ENCODE measurements around the gene MACROD2.
A peak's percentile ranks its signal among the peaks of the same experiment; 100 is the strongest.
"Not testable (repeated sequence)": the region's sequence is repeated elsewhere in the genome, so short reads cannot be mapped to it uniquely, and the experiment has no call there.

MACROD2 gene

DNA sequence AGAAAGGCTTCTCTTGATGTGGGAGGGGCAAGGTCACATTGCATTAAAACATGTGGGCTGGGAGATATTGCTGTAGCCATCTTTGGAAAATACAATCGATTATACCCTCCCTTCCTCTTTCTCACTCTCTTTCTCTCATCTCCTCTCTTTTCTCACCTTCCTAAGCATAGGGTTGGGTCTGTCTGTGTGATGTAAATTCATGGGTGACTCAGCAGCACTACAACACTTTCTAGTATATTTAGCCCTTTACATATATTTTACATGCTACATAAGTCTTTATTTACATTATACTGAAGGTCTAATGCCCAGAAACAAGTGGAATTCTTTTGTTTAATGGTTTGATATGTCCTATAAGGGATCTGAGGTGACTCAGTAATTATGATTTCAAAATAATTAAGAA, 976.9 kb downstream of the MACROD2 start:
- FAIRE-seq (no peak), DNase-seq (ENCODE audit: low spot score) (no peak)

DNA sequence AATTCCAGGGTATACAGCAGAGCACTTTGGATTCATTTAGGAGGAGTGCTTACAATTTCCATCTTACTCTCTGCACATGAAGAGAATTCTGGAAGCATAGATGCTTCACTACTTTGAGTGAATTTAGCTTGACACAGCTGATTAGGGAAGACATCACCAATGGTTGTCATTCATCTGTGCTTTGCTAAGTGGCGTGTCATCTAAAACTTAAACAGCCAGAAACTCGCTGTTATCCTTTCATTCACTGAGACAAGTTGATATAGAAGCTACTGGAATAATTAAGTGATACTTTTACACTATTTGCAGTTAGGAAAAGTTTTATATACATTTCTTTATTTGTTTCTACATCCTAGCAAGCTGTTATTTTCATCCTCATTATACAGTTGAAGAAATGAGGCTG, 977.4 kb downstream of the MACROD2 start:
- no peak for FAIRE-seq
- DNase-seq (ENCODE audit: low spot score): no peak

DNA sequence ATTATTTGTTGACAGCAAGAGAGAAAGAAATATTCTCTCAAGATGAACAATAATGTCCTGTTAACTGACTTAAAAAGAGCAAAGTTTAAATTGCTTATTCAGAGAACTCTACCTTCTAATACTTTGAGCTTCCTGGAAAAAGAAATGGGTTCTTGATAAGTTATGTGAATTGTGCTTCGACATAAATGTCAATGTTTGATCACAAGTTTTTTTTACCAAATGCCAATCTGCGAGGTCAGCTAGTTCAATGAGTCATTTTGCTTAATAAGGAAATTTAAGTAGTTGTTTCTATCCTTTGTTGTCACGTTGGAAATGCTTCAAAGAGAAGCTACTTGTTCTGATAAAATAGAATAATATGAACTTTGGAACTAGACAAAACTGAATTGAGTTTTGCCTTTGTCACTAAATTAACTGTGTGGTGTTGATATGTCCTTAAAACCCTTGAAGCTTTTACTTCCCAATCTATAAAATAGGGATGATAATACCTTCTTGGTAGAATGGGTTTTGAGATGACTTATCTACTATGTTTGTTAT, 984.2 kb downstream of the MACROD2 start:
- FAIRE-seq: no peak
- no peak for DNase-seq (ENCODE audit: low spot score)

DNA sequence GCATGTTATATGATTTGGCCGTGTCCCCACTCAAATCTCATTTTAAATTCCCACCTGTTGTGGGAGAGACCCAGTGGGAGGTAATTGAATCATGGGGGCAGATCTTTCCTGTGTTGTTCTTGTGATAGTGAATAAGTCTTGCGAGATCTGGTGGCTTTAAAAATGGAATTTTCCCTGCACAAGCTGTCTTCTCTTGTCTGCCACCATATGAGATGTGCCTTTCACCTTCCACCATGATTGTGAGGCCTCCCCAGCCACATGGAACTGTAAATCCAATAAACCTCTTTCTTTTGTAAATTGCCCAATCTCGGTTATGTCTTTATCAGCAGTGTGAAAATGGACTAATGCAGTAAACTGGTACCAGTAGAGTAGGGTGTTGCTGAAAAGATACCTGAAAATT, 986.2 kb downstream of the MACROD2 start:
- FAIRE-seq; DNase-seq (ENCODE audit: low spot score): not testable (repeated sequence)

DNA sequence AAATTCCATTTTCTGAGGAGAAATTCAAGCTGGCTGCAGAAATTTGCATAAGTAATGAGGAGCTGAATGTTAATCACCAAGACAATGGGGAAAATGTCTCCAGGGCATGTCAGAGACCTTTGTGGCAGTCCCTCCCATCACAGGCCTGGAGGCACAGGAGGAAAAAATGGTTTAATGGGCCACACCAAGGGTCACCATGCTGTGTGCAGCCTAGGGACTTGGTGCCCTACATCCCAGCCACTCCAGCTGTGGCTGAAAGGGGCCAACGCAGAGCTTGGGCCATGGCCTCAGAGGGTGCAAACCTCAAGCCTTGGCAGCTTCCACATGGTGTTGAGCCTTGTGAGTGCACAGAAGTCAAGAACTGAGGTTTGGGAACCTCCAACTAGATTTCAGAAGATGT, 987.0 kb downstream of the MACROD2 start:
- not testable (repeated sequence) for FAIRE-seq; DNase-seq (ENCODE audit: low spot score)

DNA sequence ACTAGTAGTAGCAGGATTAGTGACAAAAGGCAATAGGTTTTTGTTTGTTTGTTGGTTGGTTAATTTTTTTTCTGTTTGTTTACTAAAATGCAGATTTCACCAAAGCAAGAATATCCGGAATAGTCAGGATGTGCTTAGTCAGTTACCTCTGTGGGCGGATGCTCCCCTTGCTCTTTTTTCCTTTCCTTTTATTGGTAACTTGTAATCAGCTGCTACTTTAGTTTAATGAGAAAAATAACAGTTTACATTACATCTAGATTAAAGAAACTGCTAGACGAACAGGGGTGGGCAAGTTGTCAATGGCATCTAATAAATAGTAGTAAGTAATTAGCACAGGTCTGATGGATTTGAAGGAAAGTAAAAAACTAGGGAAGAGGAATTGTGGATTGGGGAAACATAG, 989.0 kb downstream of the MACROD2 start:
- DNase-seq (ENCODE audit: low spot score) (no peak), FAIRE-seq (no peak)

DNA sequence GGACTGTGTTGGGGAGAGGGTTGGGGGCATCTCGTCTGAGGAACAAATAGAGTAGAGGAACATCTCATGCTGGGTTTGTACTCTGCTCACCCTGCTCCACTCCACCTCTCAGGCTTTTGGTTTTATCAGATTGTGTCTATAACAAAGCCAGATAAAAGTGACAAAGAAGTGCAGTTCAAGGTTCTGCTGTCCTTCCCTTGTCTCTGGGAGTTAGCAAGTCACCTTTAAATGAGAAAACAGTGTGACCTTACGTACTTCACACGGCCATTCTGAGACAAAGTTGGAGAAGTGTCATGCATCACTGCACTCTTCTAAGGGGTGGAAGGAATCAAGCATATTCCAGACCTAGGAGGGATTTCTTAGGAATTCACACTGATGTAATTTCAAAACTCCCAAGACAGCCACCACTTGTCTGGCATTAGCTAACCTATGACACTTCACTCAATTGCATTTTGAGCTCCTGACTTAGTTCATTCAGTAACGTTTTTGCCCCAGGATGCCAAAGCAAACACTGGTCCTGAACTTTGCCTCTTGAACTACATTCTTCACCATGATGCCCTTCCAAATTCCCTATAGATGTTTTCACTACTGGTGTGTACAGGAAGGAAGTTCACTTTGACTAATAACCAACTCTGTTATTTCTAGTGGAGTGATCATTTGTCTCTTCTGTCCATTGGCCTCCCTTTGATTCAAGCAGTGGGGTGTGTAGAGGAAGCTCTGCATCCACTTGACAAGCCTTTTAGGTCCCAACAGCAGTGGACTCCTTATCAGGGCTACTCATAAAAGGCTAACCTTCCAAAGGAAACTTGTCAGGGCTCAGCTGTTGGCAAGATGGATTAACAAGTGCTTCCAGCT, 989.7 kb downstream of the MACROD2 start:
- FAIRE-seq (peak; percentile 67), DNase-seq (ENCODE audit: low spot score) (peak; percentile 86)

DNA sequence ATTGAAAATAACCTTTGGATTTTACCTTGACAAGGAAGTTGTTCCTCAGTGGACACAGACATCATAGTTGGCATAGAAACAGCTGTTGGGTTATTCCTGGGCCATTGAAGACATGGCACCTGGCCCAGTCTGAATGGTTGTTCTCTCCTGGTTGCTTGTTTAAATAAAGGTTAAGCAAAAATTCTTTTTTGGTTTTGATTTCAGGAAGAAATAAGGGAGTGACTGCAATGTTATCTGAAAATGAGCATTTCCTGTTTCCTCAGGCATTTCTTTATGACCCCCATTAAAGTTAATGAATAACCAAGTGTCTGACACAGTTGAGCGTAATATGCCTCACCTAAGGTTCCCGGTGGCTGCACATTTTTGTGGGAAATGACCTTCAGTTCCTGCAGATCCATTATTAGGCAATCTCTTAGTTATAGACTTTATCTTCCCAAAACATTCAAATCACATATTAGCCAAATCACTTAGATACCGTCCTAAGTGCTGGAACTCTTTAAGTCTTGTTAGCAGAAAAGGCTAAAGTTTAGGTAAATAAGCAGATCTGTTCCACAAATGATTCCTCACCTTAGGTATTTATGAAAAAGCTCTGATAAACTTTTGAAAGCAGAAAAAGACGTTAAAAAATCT, 990.8 kb downstream of the MACROD2 start:
- peak; percentile 86 for DNase-seq (ENCODE audit: low spot score)
- FAIRE-seq: peak; percentile 88

DNA sequence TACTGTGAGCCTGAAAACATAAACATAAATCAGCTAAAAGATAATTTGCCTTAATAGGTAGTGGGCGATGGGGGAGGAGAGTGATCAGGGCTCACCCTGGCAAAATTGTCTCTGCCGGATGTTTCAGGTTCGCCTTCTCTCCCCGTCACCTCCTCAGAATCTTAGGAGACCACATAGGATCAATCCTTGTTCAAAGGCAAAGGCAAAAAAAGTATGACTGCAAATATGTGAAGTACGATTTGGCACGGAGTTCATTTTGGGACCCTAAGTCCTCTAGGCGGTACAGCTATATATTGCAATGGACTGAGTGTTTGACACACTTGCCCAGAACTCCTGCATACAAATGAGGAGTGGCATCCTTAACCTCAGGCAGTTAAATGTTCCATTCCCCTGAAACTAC, 991.3 kb downstream of the MACROD2 start:
- no peak for DNase-seq (ENCODE audit: low spot score)
- no peak for FAIRE-seq

DNA sequence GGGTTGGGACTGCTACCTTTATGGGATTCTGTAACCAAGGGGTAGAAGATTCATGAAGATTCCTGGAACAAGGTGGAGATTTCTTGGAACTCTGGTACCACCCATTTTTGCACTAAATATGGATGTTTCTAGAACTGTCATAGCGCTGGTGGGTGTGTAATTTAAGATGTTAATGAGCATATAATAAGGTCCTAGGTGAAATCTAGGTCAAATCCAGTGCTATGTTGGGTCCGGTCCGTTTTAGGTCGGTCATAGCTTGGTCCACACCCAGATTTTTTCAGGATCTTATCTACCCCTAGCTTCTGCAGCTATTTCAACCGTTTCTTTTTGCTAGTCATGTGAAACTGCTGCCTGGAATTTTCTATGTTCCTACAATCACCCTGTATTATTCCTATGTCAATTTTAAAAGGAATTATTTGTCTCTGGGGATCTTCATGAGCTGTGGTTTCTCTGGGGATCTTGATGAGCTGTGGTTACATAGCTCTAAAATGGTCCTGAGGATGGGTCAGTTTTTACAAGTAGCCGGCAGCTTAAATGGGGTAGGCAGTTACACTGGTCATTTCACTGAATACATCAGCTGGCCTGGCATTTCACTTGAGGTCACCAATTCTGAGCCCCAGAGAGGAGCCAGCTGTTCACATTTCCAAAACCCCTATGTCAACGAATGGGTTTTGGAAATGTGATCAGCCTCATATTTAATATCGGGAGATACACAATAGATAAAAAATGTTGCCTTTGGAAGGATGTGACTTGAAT, 994.4 kb downstream of the MACROD2 start:
- no peak for DNase-seq (ENCODE audit: low spot score)
- FAIRE-seq: no peak

DNA sequence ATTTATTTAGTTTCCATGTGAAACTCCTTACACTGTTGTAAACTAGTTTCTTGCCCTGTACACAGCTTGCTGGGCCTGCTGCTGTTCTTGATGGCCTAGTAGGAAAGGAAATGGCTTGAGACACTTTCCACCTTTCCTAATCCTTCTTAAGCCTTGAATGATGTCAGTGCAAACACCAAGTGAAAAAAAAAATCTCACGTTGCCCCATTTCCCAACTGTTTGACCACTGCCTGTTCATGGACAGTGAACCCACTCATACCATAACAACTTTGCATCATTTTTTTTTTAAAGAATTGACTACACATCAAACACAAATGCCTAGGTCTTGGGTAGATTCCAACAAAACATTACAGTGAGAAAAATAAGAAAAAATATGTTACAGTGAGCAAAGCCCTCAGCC, 995.7 kb downstream of the MACROD2 start:
- FAIRE-seq (no peak), DNase-seq (ENCODE audit: low spot score) (no peak)

DNA sequence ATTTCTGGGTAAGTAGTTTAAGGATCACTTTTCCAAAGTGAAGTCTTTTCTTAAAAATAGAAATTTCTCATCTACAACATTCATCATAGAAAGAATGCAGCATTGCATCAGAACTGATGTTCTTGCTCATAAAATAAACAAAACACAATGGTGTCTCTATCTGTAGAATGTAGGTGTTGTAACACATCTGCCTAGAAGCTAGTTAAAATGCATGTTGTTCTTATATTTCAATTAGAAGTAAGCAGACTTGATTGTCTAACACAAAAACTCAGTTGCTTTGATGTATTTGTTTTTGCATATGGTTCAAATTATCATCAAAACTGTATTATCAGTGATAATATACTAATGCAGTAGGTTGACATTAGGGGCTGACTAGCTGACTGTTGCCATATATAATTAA, 996.8 kb downstream of the MACROD2 start:
- FAIRE-seq (no peak), DNase-seq (ENCODE audit: low spot score) (no peak)

DNA sequence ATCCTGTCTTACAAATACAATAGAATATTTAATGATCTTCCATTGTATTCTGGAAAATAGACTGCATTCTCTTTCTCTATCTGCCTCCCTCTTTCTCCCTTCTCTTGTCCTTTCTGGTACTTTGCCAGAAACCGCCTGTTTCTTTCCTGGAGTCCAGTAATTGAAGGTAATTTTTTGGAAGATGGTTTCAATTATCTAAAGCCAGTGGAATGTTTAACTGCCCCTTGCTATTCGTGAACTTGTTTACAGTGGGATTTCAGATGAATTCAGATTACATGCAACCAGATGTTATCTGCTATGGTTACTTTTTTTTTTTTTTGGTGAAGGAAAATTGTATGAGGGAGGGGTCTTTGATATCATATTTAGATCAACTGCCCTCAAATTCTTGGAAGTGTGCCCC, 997.6 kb downstream of the MACROD2 start:
- DNase-seq (ENCODE audit: low spot score) (no peak), FAIRE-seq (no peak)

DNA sequence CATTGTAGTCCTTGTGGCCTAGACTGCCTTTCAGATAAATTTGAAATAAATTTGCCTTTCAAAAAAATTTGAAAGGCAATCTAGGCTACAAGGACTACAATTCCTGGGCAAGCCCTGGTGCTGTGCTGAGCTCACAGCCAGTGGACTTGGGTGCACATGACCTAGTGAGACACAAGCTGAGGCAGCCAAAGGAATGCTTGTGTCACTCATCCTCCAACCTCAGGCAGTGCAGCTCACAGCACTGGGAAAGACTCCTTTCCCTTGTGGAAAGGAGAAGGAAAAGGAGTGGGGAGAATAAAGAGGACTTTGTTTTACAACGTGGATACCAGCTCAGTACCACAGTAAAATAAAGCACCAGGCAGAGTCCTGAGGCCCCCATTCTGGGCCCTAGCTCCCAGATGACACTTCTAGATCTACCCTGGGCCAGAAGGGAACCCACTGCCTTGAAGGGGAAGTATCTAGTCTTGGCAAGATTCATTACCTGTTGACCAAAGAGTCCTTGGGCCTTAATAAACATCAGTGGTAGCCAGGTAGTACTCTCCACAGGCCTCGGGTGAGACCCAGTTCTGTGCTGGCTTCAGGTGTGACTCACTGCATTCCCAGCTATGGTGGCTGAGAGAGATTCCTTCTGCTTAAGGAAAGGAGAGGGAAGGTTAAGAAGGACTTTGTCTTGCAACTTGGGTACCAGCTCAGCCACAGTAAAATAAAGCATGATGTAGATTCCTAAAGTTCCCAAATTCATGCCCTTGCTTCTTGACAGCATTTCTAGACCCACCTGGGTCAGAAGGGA, 1001.8 kb downstream of the MACROD2 start:
- peak; percentile 50 for DNase-seq (ENCODE audit: low spot score)
- no peak for FAIRE-seq

DNA sequence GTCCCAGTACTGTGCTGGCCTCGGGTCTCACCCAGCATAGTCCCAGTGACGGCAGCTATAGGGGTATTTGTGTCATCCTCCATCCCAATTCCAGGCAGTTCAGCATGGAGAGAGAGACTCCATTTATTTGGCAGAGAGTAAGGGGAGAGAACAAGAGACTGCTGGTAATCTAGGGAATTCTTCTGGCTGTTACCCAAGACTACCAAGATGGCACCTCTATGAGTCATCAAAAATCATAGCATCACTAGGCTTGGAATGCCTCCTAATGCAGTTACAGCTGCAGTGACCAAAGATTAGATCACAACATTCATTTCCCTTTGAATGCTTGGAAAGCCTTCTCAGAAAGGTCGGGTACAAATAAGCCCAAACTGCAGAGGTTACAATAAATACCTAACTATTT, 1002.5 kb downstream of the MACROD2 start:
- peak; percentile 74 for FAIRE-seq
- peak; percentile 86 for DNase-seq (ENCODE audit: low spot score)

DNA sequence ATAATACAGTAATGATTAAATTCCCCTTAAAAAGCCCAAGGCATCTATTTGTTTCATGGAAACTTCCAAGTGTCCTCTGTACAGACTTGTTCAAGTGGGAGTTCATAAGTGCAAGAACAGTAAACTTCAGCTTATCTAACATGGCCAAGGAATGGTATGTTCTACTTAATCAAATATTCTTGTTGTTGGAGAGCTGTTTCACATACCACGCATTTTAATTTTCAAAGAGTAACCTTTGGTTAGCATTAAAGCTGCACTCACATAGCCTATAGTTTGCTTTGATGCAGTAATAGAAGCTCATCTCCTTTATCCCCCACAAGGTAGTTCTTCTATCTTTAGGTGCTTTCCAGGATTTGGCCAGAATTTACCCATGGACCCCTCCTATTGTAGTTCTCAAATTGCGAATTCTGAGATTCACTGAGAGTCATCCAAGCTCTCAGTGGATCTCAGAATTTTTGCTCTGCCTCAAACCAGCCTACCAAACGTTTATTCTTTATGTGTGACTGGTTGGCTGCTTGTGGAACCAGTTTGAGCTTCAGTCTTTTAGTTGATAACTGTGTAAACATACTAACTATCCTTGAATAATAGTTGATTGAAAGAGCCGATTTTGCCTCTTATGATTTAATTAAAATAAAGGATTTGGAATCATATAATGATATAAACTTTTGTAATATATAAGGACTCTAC, 1010.1 kb downstream of the MACROD2 start:
- DNase-seq (ENCODE audit: low spot score) (no peak), FAIRE-seq (no peak)

DNA sequence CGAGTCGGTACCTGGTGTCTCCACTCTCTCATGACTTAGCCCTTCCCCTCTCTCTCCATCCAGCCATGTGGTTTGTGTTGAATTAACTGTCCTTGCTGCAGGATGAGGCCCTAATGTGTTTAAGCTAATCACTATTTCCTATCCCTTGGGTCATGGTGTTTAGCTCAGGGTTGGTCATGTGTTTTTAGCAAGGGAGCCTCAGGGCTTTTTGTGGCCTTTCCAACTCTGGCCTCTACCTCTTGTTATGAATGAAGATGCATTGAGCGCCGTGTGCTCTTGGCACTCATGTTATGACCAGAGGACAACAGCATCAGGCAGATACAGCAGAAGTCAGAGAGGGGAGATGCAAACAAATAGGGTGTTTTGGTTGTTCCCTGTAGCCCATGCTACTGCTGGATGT, 1016.3 kb downstream of the MACROD2 start:
- DNase-seq (ENCODE audit: low spot score) (no peak), FAIRE-seq (no peak)

DNA sequence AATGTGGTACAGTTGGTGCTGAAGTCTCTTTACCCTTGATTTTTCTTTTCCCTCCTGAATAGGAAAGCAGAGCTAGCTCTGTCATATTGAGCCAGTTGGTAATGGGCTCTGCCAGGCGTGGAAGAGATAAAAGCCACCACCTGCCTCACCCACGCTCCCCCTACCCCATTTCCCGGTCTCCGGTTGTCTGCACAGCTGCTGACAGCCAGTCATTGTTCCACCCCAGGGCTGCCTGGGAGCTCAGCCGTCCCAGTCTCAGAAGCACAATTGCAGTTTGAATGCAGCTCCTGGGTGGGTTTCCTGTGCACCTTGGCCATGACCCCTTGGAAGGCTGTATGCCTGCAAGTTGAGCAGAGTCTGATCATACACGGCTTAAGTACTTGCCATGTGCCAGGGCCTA, 1017.2 kb downstream of the MACROD2 start:
- DNase-seq (ENCODE audit: low spot score) (no peak), FAIRE-seq (no peak)

DNA sequence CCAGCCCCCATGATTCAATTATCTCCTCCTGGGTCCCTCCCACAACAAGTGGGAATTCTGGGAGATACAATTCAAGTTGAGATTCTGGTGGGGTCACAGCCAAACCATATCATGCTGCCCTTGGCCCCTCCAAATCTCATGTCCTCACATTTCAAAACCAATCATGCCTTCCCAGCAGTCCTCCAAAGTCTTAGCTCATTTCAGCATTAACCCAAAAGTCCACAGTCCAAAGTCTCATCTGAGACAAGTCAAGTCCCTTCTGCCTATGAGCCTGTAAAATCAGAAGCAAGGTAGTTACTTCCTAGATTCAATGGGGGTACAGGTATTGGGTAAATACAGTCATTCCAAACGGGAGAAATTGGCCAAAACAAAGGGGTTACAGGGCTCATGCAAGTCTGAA, 1021.6 kb downstream of the MACROD2 start:
- not testable (repeated sequence) for DNase-seq (ENCODE audit: low spot score)

DNA sequence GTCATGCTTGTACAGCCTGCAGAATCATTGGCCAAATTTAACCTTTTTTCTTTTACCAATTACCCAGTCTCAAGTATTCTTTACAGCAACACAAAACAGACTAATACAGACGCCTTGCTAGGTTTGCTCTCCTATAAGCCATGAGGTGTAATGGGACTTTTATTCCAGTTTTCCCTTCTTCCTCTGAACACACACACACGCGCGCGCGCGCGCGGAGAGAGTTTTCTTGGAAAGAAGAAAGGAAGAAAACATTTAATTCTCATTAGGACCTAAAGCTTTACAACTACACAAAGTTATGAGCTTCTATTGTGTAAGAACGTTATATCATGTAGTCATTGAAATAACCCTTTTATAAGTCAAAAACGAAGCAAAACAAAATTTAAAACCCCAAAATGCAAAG, 1023.6 kb downstream of the MACROD2 start:
- DNase-seq (ENCODE audit: low spot score): no peak
- no peak for FAIRE-seq

More for the DNA sequence above, 1021.6 kb downstream of the MACROD2 start:
- FAIRE-seq: not testable (repeated sequence)

DNA sequence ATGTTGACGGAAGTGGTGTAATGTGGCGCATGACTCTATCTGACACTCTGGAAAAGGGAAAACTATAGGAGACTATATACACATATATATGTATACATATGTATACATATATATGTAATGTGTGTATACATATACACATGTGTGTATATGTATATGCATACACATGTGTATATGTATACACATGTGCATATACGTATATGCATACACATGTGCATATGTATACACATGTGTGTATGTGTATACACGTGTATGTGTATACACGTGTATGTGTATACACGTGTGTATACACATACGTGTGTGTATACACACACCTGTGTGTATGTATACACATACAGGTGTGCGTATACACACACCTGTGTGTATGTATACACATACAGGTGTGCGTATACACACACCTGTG, 1025.5 kb downstream of the MACROD2 start:
- FAIRE-seq: no peak
- DNase-seq (ENCODE audit: low spot score): no peak

Data from RCC 7860 (cell line).